Spleen (tissue), 7 donors: Measurements from ENCODE around the gene PIGU.

ENCODE experiments used
- POLR2AphosphoS5 ChIP-seq, 3 donors: sonication (generic); formaldehyde crosslinking; IDR thresholded peaks; one replicate each; pipeline ENCODE4 v1.5.1; 2017; ENCODE audit warnings: antibody characterized with exemption in 3 of 3
- TF ChIP-seq, protein P1 (sequence below), 11 experiments: fragments of 200-600 bp in 7 of 11; fragments of 450-650 bp in 4 of 11; sonication (generic) in 4 of 11; IDR thresholded peaks in 8 of 11; conservative IDR thresholded peaks in 3 of 11; 1 replicate in 7 of 11; 2 replicates in 4 of 11; pipeline versions ENCODE4 v1.4.0 to v1.8.0; 2016 to 2021; ENCODE audit warnings: antibody characterized with exemption in 11 of 11, inconsistent platforms in 4 of 11, mild to moderate bottlenecking in 1 of 11
- donor health status: DM: no; HTN: no; CAD: no; lungs with moderate emphysema.
- donor health status: DM: no; HTN: no; CAD: no.
- donor health status: DM: no; HTN: no; CAD: no.

DNA sequence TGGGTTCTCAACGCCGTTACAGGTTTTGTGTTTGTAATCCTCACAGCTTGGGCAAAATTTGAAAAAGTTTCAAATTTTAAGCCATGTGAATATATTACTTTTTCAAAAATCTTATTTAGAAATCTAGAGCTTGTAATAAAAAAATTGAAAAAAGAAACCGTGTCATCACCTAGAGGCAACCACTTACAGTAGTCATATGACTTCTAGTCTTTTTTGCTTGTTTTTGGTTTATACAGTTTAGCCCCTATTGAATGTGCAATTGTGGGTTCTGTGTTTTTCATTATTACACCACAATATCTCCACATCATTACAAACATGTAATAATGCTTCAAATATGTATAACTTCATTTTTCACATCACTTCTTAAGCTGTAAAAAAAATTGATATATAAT lies 159.8 kb downstream of the PIGU start:
- TF ChIP-seq, protein P1, sequence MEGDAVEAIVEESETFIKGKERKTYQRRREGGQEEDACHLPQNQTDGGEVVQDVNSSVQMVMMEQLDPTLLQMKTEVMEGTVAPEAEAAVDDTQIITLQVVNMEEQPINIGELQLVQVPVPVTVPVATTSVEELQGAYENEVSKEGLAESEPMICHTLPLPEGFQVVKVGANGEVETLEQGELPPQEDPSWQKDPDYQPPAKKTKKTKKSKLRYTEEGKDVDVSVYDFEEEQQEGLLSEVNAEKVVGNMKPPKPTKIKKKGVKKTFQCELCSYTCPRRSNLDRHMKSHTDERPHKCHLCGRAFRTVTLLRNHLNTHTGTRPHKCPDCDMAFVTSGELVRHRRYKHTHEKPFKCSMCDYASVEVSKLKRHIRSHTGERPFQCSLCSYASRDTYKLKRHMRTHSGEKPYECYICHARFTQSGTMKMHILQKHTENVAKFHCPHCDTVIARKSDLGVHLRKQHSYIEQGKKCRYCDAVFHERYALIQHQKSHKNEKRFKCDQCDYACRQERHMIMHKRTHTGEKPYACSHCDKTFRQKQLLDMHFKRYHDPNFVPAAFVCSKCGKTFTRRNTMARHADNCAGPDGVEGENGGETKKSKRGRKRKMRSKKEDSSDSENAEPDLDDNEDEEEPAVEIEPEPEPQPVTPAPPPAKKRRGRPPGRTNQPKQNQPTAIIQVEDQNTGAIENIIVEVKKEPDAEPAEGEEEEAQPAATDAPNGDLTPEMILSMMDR (IDR thresholded peaks at IDR 0.05 in 8 of 11, conservative IDR thresholded peaks at IDR 0.05 in 3 of 11): no peak
- TF ChIP-seq POLR2AphosphoS5 (IDR thresholded peaks at IDR 0.05): no peak
